ENCODE results near the gene CTSO. TPM values are rescaled to one million over a fixed set of nuclear protein-coding genes. Genes with fewer than 3 reads are reported as not detected.
"Not testable (repeated sequence)": the region's sequence is repeated elsewhere in the genome, so short reads cannot be mapped to it uniquely, and the experiment has no call there.

CTSO gene
- total and polyA plus RNA-seq, 2 experiments from 2014 or later, result 16.4 to 28.2 TPM

DNA sequence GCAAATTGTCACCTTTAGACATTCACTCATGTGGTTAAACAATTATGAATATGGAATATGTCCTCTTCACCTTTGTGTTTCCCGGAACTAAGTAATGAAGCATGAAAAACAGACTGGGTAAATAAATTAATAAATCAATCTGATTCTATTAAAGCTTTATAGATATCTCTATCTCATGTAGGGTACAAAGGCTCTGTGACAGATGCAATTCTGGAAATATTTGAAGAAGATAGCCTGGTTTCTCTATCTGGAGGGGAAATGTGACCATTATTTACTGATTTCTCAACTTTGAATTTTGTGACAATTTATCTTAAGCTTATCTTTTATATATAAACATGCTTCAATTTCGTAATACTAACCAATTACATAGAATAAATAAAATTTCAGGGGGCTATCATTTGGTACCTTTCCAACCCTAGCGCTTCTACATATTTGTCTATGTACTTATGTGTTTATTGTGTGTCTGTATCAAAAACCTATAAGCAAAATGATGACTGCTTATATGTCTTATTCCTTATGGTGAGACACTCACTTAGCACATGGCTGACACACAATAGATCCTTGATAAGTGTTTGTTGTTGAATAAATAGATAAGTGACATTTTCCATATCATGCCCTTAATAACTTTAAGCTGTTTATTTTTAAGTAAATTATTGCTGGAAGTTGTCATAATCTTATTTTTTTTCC is 9.9 kb downstream of the CTSO start:
- H3K4me2 ChIP-seq, result peak overlapping the region; percentile 10
- H3K9me3 ChIP-seq (ENCODE audit: low read depth), result no peaks in the 10 kb centered on the region
- H3K27ac ChIP-seq, result no peak overlapping the region
- no peaks in the 10 kb centered on the region for H3K79me2 ChIP-seq
- WGBS (ENCODE audit: low lambda C conversion rate, missing lambda C conversion rate), result 61% methylated on average over 3 of the region's 3 CpGs
- TF ChIP-seq, protein P1, sequence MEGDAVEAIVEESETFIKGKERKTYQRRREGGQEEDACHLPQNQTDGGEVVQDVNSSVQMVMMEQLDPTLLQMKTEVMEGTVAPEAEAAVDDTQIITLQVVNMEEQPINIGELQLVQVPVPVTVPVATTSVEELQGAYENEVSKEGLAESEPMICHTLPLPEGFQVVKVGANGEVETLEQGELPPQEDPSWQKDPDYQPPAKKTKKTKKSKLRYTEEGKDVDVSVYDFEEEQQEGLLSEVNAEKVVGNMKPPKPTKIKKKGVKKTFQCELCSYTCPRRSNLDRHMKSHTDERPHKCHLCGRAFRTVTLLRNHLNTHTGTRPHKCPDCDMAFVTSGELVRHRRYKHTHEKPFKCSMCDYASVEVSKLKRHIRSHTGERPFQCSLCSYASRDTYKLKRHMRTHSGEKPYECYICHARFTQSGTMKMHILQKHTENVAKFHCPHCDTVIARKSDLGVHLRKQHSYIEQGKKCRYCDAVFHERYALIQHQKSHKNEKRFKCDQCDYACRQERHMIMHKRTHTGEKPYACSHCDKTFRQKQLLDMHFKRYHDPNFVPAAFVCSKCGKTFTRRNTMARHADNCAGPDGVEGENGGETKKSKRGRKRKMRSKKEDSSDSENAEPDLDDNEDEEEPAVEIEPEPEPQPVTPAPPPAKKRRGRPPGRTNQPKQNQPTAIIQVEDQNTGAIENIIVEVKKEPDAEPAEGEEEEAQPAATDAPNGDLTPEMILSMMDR (IDR thresholded peaks at IDR 0.05; ENCODE audit: poor library complexity), result no peak
- no peak for TF ChIP-seq EZH2 (IDR thresholded peaks at IDR 0.05; ENCODE audit: borderline replicate concordance)
- no peak for TF ChIP-seq EZH2phosphoT487 (IDR thresholded peaks at IDR 0.05; ENCODE audit: low read depth, severe bottlenecking, unreplicated experiment)
- no peak for DNase-seq (ENCODE audit: low spot score)
- no peak overlapping the region for H3K4me3 ChIP-seq
- H4K20me1 ChIP-seq (ENCODE audit: insufficient read depth, poor library complexity, severe bottlenecking), result no peaks in the 10 kb centered on the region
- no peaks in the 10 kb centered on the region for H3K27me3 ChIP-seq
- no peaks in the 10 kb centered on the region for H3K36me3 ChIP-seq (replicated peaks; ENCODE audit: insufficient read depth, low read depth)
- H2AFZ ChIP-seq, result no peak overlapping the region
- H3K9me2 ChIP-seq (replicated peaks; ENCODE audit: insufficient read depth), result no peaks in the 10 kb centered on the region
- H3K4me1 ChIP-seq (ENCODE audit: insufficient read depth), result peaks cover 3% of the 10 kb centered on the region

DNA sequence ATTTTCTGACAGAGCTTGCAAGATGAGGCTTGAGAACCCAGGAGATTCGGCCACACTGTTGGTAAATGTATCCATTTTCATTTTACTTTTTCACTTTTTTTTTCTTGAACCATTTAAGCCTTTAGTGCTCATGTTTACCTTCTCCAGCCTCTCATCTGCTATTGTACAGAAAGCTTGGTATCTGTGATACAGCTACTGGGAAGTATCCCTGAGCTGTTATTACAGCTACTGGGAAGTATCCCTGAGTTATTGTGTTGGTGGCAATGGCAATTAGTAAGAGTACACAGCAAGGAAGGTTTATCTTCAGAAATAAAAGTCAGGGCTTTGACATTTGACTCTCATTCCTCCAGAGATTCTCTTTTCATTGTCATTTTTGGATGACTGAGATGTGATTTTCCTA is 11.8 kb downstream of the CTSO start:
- Histone ChIP-seq H3K27ac (peak overlapping the region; percentile 44), H3K9me3 (ENCODE audit: low read depth) (no peaks in the 10 kb centered on the region), H3K36me3 (replicated peaks; ENCODE audit: insufficient read depth, low read depth) (no peaks in the 10 kb centered on the region), H3K4me1 (ENCODE audit: insufficient read depth) (peaks cover 3% of the 10 kb centered on the region), H3K4me3 (no peak overlapping the region), H3K79me2 (no peaks in the 10 kb centered on the region), H3K4me2 (no peak overlapping the region), H3K27me3 (no peaks in the 10 kb centered on the region), H3K9me2 (replicated peaks; ENCODE audit: insufficient read depth) (no peaks in the 10 kb centered on the region), H2AFZ (no peak overlapping the region), H4K20me1 (ENCODE audit: insufficient read depth, poor library complexity, severe bottlenecking) (no peaks in the 10 kb centered on the region)
- no peak for DNase-seq (ENCODE audit: low spot score)
- no peak for TF ChIP-seq EZH2 (IDR thresholded peaks at IDR 0.05; ENCODE audit: borderline replicate concordance)
- WGBS (ENCODE audit: low lambda C conversion rate, missing lambda C conversion rate), result 92% methylated on average over 1 of the region's 1 CpG

DNA sequence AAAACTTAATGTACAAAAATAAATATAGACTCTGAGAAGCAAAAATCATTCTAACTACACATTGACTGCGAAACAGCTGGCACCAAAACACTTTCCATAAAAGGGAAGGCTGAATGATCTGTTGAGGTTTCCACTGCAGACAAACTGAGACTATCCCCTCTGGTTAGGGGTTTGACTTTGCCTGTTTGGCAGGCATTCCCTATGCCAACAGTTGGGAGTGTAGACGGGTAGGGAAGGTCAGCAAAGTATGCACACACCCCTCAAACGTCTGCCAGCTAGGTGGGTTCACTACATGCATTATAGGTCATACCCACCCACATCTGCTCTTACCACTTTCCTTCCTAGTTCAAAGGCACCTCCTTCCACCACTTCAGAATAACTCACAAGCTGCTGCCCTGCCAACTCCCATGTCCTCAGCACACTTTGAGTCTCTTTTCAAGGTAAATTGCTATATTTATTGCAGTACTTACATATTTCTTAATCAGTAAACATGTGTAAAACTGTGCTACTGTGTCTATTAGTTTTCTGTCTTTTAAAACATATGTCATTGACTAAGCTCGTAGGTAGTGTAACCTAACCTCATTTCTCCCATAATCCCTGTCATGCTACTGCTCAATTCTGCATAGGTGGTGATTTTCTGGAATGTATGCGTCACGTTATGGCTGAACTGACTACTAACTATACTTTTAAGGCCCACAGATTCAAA is 12.4 kb downstream of the CTSO start:
- 86% methylated on average over 6 of the region's 6 CpGs for WGBS (ENCODE audit: low lambda C conversion rate, missing lambda C conversion rate)

DNA sequence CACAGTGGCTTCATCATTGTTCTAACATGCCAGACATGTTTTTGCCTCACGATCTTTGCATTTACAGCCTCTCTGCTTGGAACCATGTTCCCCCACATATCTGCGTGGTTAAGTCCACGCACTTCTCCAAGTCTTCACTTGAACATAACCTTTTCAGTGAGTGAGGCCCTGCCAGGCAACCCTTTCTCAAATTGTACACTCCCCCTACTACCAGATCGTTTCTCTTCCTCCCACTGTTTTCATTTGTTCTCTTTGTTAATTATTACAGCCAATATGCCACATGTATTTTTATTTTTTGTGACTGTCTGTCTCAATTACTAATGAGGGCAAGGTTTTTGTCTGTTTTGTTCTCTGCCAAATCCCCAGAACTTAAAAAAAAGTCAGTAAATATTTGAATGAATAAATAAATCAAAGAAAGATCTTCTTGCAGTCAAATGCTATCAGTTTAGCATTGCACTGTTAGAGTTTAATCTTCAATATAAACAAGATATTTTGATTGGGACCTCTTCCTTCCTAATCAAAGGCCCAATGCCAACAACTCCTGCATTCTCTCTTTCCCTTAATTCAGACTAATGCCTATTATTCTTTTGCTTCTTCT is 18.2 kb downstream of the CTSO start:
- TF ChIP-seq EZH2phosphoT487 (IDR thresholded peaks at IDR 0.05; ENCODE audit: low read depth, severe bottlenecking, unreplicated experiment) (no peak), EZH2 (IDR thresholded peaks at IDR 0.05; ENCODE audit: borderline replicate concordance) (no peak)
- TF ChIP-seq, protein P1 (IDR thresholded peaks at IDR 0.05; ENCODE audit: poor library complexity), result no peak
- Histone ChIP-seq H3K27ac (no peak overlapping the region), H4K20me1 (ENCODE audit: insufficient read depth, poor library complexity, severe bottlenecking) (no peaks in the 10 kb centered on the region), H3K36me3 (replicated peaks; ENCODE audit: insufficient read depth, low read depth) (no peaks in the 10 kb centered on the region), H3K27me3 (no peaks in the 10 kb centered on the region), H3K9me3 (ENCODE audit: low read depth) (no peaks in the 10 kb centered on the region), H3K4me2 (no peak overlapping the region), H3K9me2 (replicated peaks; ENCODE audit: insufficient read depth) (no peaks in the 10 kb centered on the region), H3K79me2 (no peaks in the 10 kb centered on the region), H3K4me3 (no peak overlapping the region), H2AFZ (no peak overlapping the region), H3K4me1 (ENCODE audit: insufficient read depth) (no peaks in the 10 kb centered on the region)
- 81% methylated on average over 4 of the region's 4 CpGs for WGBS (ENCODE audit: low lambda C conversion rate, missing lambda C conversion rate)
- no peak for DNase-seq (ENCODE audit: low spot score)

More for the DNA sequence above, 12.4 kb downstream of the CTSO start:
- Histone ChIP-seq H4K20me1 (ENCODE audit: insufficient read depth, poor library complexity, severe bottlenecking) (no peaks in the 10 kb centered on the region), H3K9me2 (replicated peaks; ENCODE audit: insufficient read depth) (no peaks in the 10 kb centered on the region), H3K79me2 (no peaks in the 10 kb centered on the region), H3K36me3 (replicated peaks; ENCODE audit: insufficient read depth, low read depth) (no peaks in the 10 kb centered on the region), H2AFZ (no peak overlapping the region), H3K27ac (peak overlapping the region; percentile 44), H3K4me1 (ENCODE audit: insufficient read depth) (peaks cover 3% of the 10 kb centered on the region), H3K27me3 (no peaks in the 10 kb centered on the region), H3K4me2 (no peak overlapping the region), H3K9me3 (ENCODE audit: low read depth) (no peaks in the 10 kb centered on the region), H3K4me3 (no peak overlapping the region)
- TF ChIP-seq EZH2phosphoT487 (IDR thresholded peaks at IDR 0.05; ENCODE audit: low read depth, severe bottlenecking, unreplicated experiment), result no peak
- no peak for DNase-seq (ENCODE audit: low spot score)

DNA sequence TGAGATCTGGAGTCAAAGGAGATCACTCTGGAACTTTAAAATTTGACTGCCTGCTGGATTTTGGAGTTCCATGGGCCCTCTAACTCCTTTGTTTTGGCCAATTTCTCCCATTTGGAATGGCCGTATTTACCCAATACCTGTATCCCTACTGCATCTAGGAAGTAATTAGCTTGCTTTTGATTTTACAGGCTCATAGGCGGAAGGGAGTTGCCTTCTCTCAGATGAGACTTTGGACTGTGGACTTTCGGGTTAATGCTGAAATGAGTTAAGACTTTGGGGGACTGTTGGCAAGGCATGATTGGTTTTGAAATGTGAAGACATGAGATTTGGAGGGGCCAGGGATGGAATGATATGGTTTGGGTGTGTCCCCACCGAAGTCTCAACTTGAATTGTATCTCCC is 19.0 kb downstream of the CTSO start:
- not testable (repeated sequence) for DNase-seq (ENCODE audit: low spot score); H3K27ac ChIP-seq; H3K27me3 ChIP-seq; H3K79me2 ChIP-seq; H3K36me3 ChIP-seq (replicated peaks; ENCODE audit: insufficient read depth, low read depth); H3K4me3 ChIP-seq; H4K20me1 ChIP-seq (ENCODE audit: insufficient read depth, poor library complexity, severe bottlenecking); H3K9me2 ChIP-seq (replicated peaks; ENCODE audit: insufficient read depth); H3K4me2 ChIP-seq; H2AFZ ChIP-seq; H3K4me1 ChIP-seq (ENCODE audit: insufficient read depth); H3K9me3 ChIP-seq (ENCODE audit: low read depth)
- 94% methylated on average over 4 of the region's 4 CpGs for WGBS (ENCODE audit: low lambda C conversion rate, missing lambda C conversion rate)

Measured in hepatocyte (in vitro differentiated cells).